ENCODE results near the gene BCAS4. TPM values are rescaled to one million over a fixed set of nuclear protein-coding genes. Genes with fewer than 3 reads are reported as not detected.

BCAS4 gene
- total RNA-seq, 1 experiment from 2014 or later, result 15.4 TPM

DNA sequence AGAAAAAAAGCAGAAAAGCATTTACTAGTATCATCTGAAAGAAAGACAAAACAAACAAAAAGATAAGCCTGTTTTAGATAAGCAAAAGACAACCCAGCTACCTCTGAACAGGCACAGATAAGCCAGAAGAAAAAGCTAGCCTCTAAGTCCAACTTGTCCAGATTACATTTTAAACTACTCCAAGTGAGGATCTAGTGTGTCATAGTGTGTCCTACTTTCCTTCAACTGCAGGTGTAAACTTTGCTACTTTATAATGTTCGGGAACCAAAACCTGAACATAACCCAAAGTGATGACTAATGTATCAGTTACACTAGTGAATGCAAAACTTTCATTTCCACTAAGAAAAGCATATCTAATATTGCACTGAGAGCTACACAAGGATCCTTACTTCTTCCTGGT, 116.9 kb downstream of the BCAS4 start:
- DNase-seq (ENCODE audit: low read depth), result no peak

DNA sequence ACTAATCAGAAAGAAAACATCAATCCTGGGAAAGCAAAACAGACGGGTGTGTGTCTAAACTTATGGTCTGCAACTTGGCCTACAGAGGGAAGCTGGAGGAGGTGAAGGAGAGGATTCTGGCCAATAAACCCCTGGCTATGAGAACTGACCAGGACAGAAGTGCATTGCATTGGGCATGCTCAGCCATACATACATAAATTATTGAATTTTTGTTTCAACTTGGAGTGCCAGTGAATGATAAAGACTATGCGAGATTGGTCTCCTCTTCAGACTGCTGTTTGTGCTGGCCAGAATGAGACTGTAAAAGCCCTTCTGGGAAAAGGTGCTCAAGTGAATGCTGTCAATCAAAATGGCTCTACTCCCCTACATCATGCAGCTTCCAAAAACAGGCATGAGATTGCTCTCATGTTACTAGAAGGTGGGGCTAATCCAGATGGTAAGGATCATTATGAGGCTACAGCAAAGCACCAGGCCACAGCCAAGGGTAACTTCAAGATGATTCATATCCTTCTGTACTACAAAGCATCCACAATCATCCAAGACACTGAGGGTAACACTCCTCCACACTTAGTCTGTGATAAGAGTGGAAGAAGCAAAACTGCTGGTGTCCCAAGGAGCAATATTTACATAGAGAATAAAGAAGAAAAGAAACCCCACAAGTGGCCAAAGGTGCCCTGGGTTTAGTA, 119.0 kb downstream of the BCAS4 start:
- DNase-seq (ENCODE audit: low read depth), result peak; percentile 88

DNA sequence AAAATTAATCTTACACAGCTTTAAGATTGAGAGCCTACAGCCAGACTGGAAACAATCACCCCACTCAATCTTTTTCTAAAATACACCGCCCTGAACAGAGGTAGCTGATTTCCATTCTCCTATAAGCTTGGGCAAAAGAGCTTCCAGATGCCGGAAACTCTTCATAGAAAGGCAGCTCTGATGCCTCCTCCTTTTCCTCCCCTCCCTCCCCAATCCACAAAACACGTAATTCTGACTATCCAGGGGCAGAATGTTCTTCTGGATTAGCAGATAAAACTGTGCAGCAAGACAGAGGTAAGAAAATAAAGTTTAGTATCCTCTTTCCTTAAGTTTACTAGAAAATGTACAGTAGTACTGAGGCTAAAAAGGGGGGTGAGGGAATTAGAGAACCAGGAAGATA, 120.6 kb downstream of the BCAS4 start:
- DNase-seq (ENCODE audit: low read depth), result no peak

DNA sequence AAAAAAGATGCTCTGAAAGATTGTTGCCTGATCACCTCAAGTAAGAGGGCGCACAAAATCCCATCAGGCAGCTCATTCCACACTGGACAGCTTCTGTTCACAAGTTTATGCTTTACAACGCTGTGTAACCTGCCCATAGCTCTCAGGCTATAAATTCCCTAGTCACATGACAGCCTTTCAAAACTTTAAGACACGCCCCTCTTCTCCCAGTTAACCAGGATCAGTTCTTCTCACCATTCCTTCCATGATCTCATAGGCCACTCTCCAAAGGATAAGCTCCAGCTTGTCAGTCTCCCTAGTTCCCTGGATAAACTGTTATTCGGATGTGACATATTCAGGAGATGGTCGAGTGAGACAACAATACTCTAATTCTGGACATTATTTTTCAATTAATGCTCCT, 121.4 kb downstream of the BCAS4 start:
- DNase-seq (ENCODE audit: low read depth), result peak; percentile 52

DNA sequence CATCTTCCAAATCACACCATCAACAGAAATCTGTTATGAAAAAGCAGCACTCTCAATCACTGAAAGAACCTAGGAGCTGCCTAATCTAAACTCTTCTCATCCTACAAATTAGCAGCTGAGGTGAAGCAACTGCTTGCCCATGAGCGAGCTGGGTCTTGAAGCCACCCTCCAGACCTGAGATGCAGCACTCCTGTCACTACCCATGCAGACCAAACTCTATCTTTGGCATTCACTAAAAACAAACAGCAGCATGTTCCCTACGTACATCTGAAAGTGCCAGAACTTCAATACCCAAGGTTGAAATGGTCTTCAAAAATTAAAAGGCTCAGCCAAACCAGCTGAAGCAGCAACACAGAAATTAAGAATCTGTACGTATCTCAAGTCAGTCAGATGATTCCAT, 122.1 kb downstream of the BCAS4 start:
- DNase-seq (ENCODE audit: low read depth), result no peak

DNA sequence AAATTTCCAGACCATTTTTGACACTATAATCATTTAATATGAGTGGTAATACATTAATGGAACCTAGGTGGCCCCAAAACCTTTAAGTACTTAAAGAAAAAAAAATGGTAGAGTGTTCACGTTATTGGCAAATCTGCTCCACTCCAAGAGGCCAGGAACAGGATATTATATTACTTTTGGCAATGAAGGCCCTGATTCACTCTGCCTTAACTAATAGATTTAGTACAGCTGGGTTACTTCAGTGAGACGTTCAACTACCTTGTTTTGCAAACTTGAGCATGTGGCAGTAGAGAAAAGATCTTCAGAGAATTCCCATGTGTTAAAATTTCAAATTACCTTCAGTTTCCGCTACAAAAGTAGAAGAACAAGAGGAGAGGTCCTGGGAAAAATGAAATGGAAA, 123.5 kb downstream of the BCAS4 start:
- DNase-seq (ENCODE audit: low read depth), result no peak

DNA sequence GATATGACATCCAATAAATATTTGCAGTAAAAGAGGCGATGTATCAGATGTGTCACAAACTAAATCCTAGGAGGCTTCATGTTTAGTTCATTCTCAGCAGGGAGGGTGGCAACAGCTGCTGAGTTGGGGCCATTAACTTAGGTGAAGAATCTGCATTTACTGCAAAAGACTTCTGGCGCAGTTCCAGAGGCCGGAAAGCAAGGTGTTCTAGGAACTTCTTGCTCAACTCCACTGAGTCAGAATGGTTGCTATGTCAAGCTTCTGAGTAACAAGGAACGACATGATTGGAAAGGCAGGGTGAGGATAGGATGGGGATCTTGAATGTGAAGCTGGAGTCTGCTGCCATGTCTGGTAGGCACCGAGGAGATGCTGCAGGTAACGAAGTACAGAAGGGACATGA, 124.7 kb downstream of the BCAS4 start:
- DNase-seq (ENCODE audit: low read depth), result peak; percentile 76

DNA sequence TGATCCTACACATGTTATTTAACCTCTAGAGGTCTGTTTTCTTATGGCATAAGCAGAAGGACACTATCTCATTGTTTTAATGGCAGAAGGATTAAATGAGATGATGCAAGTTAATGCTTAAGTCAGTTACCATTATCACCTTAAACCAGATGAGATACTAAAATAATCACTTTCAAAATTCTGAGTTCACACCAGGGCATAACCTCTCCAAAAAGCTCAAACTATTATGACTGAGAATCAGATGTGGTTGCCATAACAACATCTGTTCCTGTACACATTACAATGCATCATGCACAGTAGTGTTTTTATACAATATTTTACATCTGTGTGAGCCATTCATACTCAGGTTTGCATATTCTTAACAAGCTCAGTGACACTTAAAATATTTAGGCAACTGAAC, 126.1 kb downstream of the BCAS4 start:
- DNase-seq (ENCODE audit: low read depth), result peak; percentile 51

DNA sequence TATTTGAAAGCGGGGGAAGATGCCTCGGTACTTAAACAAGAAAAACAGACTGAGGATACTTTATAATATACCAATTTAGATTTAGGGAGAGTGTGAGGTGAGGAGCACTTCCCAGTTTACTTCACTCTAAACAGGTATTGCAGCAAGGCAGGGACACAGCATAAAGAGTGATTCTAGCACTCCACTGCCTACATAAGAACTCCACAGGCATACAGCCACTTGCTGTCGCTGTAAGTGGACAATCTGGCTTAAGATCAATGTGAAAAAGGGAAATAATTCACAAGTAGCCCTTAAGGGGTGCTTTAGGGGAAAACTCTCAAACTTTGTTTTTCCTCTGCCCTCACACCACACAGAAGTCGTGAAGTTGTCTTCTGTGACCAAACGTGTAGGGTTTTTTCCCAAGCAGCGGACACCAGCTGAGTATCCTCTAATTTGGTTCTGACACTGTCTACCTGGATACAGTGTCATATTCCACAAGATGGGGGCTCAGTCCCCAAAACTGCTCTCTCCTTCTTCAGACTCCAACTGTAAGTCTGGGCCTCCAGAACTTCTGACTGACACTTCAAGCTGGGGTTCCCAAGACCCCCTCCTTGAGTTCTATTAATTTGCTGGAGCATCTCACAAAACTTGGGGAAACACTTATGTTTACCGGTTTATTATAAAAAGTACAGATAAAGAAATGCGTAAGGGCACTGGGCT, 127.1 kb downstream of the BCAS4 start:
- DNase-seq (ENCODE audit: low read depth), result no peak

DNA sequence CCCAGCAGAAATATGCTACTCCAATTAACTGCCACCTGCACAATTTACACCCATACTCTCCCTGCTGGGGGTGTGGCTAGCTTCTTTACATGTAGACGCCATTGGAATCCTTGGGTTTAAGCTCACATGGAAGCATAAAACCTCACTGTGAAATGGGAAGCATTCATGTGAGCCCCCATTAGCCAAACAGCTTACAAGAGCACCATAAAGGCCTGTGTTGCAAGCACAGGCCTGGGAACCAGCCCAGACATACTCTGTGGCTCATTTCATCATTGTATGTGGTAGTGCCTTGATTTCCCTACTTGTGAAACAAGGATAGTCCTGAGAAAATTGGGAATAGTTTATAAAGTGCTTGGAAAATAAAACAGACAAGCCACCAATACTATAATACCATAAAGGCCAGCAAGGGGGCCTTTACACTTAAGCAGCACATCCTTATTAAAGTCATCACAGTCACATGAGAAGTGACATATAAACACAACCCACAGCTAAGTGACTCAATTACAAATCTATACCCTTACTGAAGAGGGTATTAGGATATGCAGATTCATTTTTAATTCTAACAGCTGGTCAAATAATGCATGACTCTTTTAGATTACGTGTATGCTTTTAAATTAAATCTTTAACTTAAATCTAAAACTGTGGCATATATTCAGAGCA, 129.5 kb downstream of the BCAS4 start:
- DNase-seq (ENCODE audit: low read depth), result no peak

DNA sequence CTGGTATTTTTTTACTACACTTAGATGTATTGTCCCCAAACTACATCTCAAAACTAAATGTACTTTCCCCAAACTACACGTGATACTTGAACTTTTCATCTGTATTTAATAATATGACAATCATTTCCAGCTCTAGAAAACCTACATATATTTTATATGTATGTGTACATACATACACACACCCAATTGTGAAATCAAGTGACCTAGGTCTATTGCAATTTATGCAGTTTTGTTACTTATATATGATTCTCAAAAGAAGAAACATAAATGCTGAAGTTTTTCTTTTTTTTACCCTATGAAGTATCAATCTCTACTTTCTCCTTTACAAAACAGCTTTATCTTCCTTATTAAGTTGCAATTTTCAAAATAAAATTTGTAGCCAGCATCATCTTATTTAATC, 131.7 kb downstream of the BCAS4 start:
- no peak for DNase-seq (ENCODE audit: low read depth)

Other genes starting within 250 kb of the BCAS4 start
- gene RIPOR3, start 103.5 kb upstream of the BCAS4 start, total RNA-seq (2014; rRNA removed; shearing (Covaris generic)), result 1.5 and 1.9 TPM in 2 replicates
- 9.4 and 16.6 TPM in 2 replicates for gene PARD6B, start 63.5 kb upstream of the BCAS4 start, total RNA-seq (2014; rRNA removed; shearing (Covaris generic))
- 21.1 and 47.8 TPM in 2 replicates for gene ADNP, start 136.4 kb downstream of the BCAS4 start, total RNA-seq (2014; rRNA removed; shearing (Covaris generic))
- 198 and 215 TPM in 2 replicates for gene DPM1, start 163.5 kb downstream of the BCAS4 start, total RNA-seq (2014; rRNA removed; shearing (Covaris generic))
- 4.2 and 8.1 TPM in 2 replicates for gene MOCS3, start 163.8 kb downstream of the BCAS4 start, total RNA-seq (2014; rRNA removed; shearing (Covaris generic))
- gene KCNG1, start 228.0 kb downstream of the BCAS4 start, total RNA-seq (2014; rRNA removed; shearing (Covaris generic)), result 2.4 and 4.5 TPM in 2 replicates

Data from M059J (cell line).